ENCODE results near the gene CCDC174. TPM values are rescaled to one million over a fixed set of nuclear protein-coding genes. Genes with fewer than 3 reads are reported as not detected.

The CCDC174 gene
- 16.8 TPM for polyA plus RNA-seq (2012; ENCODE audit: insufficient read depth, insufficient read length, low read depth)

DNA sequence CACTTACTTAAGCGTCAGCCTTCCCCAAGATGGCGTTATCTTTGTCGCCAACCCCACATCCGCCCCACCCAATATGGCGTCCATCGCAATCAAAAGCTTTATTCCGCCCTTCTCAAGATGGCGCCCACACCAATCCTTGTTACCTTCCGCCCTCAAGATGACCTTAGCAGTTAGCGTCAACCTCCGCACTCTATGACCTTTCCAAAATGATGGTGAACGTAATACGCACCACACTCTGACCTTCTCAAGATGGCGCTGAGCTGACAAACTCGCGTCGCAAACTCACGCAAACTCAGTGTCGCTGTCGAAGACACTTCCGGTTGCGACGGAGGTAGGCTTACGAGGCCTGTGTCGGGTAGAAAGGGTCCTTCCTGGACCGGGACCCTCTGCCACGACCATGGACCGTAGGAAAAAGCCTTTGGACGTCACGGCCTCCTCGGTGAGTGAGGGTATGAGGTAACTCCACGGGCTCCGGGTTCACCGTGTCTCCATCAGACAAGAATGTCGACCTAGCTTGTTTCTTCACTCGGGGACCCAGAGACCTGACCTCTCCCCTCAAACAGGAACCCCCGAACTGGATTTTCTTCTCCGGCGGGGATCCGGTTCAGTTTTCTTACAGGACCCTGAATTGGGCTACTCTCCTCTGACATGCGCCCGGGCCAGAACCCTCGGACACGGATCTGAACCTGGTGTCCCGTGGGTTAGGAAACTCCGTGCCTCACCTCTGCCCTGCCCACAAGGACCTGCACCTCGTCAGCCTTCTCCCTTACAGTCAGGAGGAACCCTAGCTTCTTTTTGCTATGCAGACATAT is at the start of gene CCDC174:
Gene CCDC174, plus strand, starts transcription at position 323 of the 812 bp plus-strand sequence. Its CDS starts 75 bp downstream, at position 398.
- Histone ChIP-seq H3K4me3 (ENCODE audit: low read depth, low read length) (peak within 1 kb of the TSS; percentile 90), H3K27me3 (no peaks in the 10 kb centered on the region), H3K4me1 (no peaks in the 10 kb centered on the region), H3K9me3 (no peaks in the 10 kb centered on the region), H3K36me3 (no peaks in the 10 kb centered on the region)
- DNase-seq: peak; percentile 83
- TF ChIP-seq, protein P1, sequence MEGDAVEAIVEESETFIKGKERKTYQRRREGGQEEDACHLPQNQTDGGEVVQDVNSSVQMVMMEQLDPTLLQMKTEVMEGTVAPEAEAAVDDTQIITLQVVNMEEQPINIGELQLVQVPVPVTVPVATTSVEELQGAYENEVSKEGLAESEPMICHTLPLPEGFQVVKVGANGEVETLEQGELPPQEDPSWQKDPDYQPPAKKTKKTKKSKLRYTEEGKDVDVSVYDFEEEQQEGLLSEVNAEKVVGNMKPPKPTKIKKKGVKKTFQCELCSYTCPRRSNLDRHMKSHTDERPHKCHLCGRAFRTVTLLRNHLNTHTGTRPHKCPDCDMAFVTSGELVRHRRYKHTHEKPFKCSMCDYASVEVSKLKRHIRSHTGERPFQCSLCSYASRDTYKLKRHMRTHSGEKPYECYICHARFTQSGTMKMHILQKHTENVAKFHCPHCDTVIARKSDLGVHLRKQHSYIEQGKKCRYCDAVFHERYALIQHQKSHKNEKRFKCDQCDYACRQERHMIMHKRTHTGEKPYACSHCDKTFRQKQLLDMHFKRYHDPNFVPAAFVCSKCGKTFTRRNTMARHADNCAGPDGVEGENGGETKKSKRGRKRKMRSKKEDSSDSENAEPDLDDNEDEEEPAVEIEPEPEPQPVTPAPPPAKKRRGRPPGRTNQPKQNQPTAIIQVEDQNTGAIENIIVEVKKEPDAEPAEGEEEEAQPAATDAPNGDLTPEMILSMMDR (IDR thresholded peaks at IDR 0.05; ENCODE audit: low read depth, low read length): no peak

- Histone ChIP-seq H3K9me3 (no peaks in the 10 kb centered on the region), H3K4me1 (no peaks in the 10 kb centered on the region), H3K4me3 (ENCODE audit: low read depth, low read length) (peak overlapping the region; percentile 37), H3K27me3 (peaks cover 7% of the 10 kb centered on the region), H3K36me3 (no peaks in the 10 kb centered on the region)
- no peak for DNase-seq
- TF ChIP-seq, protein P1 (IDR thresholded peaks at IDR 0.05; ENCODE audit: low read depth, low read length): peak; percentile 21; the same call in 1 of the 2 replicates
Measured at GRCh38 chr3:14602006-14602803, 49.4 kb upstream of the CCDC174 start.

DNA sequence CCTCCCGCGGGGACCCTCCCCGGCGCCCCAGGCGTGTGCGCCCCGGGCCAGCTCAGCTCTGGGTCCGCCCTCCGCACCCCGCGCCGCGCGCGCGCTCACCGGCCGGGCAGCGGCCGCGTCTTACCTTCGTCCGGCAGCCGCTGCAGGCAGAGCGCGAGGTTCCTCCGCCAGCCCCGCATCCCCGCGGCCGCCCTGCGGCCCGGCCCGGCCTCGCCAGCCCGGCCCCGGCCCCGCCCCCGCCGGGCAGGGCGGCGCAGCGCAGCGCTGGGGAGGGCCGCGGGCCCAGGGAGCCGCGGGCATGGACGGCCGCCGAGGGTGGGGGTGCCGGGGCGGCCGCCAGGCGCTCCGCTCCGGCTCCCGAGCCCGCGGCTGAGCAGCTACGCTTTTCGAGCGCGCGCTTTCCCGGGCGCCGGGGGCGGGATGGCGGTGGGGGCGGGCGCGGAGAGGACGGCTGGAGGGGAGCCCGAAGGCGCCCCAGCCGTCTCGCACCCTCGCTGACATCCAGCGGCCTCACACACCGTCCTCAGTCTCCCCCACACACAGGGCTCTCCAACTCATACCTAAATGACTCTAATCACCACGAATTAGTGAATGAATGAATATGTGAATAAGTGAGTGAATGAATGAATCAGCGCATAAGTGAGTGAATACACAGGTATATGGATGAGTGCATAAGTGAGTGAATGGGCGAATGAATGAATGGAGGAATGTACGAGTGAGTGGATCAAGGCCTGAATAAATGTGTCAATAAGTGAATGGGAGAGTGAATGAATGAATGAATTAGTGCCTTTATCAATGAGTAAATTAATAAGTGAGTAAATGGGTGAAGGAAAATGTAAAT is 48.5 kb upstream of the CCDC174 start:
- TF ChIP-seq, protein P1 (IDR thresholded peaks at IDR 0.05; ENCODE audit: low read depth, low read length): no peak
- peaks cover 7% of the 10 kb centered on the region for H3K27me3 ChIP-seq
- DNase-seq: peak; percentile 23

GRCh38 chr3:14605067-14605466 is 46.5 kb upstream of the CCDC174 start:
- DNase-seq: no peak
- Histone ChIP-seq H3K4me3 (ENCODE audit: low read depth, low read length) (no peak overlapping the region), H3K9me3 (no peaks in the 10 kb centered on the region), H3K27me3 (peaks cover 7% of the 10 kb centered on the region), H3K36me3 (no peaks in the 10 kb centered on the region), H3K4me1 (no peaks in the 10 kb centered on the region)
- TF ChIP-seq, protein P1 (IDR thresholded peaks at IDR 0.05; ENCODE audit: low read depth, low read length): no peak

More for the DNA sequence above, 48.5 kb upstream of the CCDC174 start:
- Histone ChIP-seq H3K9me3 (no peaks in the 10 kb centered on the region), H3K4me1 (no peaks in the 10 kb centered on the region), H3K36me3 (no peaks in the 10 kb centered on the region), H3K4me3 (ENCODE audit: low read depth, low read length) (peak overlapping the region; percentile 37)

DNA sequence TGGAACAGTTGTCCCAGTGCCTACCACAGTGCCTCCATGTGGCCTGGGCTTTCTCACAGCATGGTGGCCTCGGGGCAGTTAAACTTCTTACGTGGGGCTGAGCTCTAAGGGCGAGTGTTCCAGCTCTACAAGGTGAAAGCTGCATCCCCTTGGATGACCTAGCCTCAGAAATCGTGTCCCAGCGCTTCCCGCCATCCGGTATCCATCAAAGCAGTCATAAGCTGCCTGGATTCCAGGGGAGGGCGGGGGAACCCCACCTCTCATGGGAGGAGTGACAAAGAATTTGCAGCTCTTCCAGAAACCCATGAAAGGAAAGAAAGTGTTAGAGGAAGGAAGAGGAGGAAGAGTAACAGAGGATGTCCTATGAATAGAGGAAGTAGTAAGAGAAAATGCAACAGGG is 45.8 kb upstream of the CCDC174 start:
- Histone ChIP-seq H3K27me3 (peaks cover 7% of the 10 kb centered on the region), H3K9me3 (no peaks in the 10 kb centered on the region), H3K36me3 (no peaks in the 10 kb centered on the region), H3K4me1 (no peaks in the 10 kb centered on the region), H3K4me3 (ENCODE audit: low read depth, low read length) (no peak overlapping the region)
- no peak for DNase-seq
- TF ChIP-seq, protein P1 (IDR thresholded peaks at IDR 0.05; ENCODE audit: low read depth, low read length): no peak

All from BE2C (cell line).